Transverse colon (tissue), 4 donors: ENCODE measurements around the gene HDDC2. TPM values are rescaled to one million over a fixed set of nuclear protein-coding genes. Genes with fewer than 3 reads are reported as not detected.

Source experiments
- DNase-seq: peaks from one replicate; pipeline ENCODE4 v3.0.0-alpha.2; 2019
- H3K27ac ChIP-seq, 4 donors: fragments of 200-600 bp; sonication (generic); 2 replicates each; pipeline ENCODE4 v1.5.1; 2016 to 2018; ENCODE audit warnings: inconsistent platforms in 4 of 4
- H3K27me3 ChIP-seq: fragments of 200-600 bp; sonication (generic); 2 replicates; pipeline ENCODE4 v1.5.1; 2017; ENCODE audit warnings: inconsistent platforms
- H3K36me3 ChIP-seq, 4 donors: fragments of 200-600 bp; sonication (generic); 2 replicates each; pipeline ENCODE4 v1.5.1; 2017 to 2019; ENCODE audit warnings: inconsistent platforms in 4 of 4
- H3K4me1 ChIP-seq, 4 donors: fragments of 200-600 bp; sonication (generic); 2 replicates each; pipeline ENCODE4 v1.5.1; 2017 to 2020; ENCODE audit warnings: inconsistent platforms in 4 of 4
- H3K4me3 ChIP-seq, 4 donors: fragments of 200-600 bp; sonication (generic); 1 replicate in 1 of 4; 2 replicates in 3 of 4; pipeline versions ENCODE4 v1.5.1 to v1.6.1; 2017 to 2019; ENCODE audit warnings: inconsistent platforms in 4 of 4
- H3K9me3 ChIP-seq, 2 donors: fragments of 200-600 bp; sonication (generic); 2 replicates each; pipeline ENCODE4 v1.5.1; 2017 to 2019; ENCODE audit warnings: inconsistent platforms in 2 of 2
- EP300 ChIP-seq: sonication (generic); formaldehyde crosslinking; IDR thresholded peaks from one replicate; pipeline ENCODE4 v1.6.1; 2017; ENCODE audit warnings: antibody characterized with exemption, low read depth
- POLR2A ChIP-seq: fragments of 450-650 bp; IDR thresholded peaks from one replicate; pipeline ENCODE4 v1.6.1; 2016; ENCODE audit warnings: antibody characterized with exemption, mild to moderate bottlenecking, moderate library complexity
- POLR2AphosphoS5 ChIP-seq, 3 donors: sonication (generic); formaldehyde crosslinking; IDR thresholded peaks; one replicate each; pipeline ENCODE4 v1.6.1; 2016; ENCODE audit warnings: antibody characterized with exemption in 3 of 3
- WGBS, 2 donors: methylation state at CpG; one replicate each; pipeline ENCODE4 v1.1.5; 2018; ENCODE audit warnings: low coverage in 1 of 2; 5-methylcytosine and 5-hydroxymethylcytosine counted together
- in situ Hi-C, 4 donors: fragments of 200-750 bp; cut with MboI; loops; one replicate each; pipeline versions ENCODE4 v1.15.0 to v1.15.1; 2017; ENCODE audit warnings: low sequenced_read_pairs in 3 of 4, low pct_ligation_motif_present in 1 of 4, low pct_unique_long_range_greater_than_20kb in 1 of 4
- intact Hi-C: fragments of 100-400 bp; cut with DNase I; formaldehyde crosslinking; loops from one replicate; pipeline ENCODE4 v1.15.1; 2023; ENCODE audit warnings: low total_unique reads
- total RNA-seq, 4 donors: library from RNA; depleted of rRNA; stranded (reverse); fragments of >200 nt; gene quantifications; one replicate each; pipeline ENCODE4 v1.1.0, GENCODE V29; 2016
- TF ChIP-seq, protein P1 (sequence below), 5 experiments: fragments of 200-600 bp in 3 of 5; fragments of 450-650 bp in 2 of 5; sonication (generic) in 3 of 5; IDR thresholded peaks; 1 replicate in 2 of 5; 2 replicates in 3 of 5; pipeline ENCODE4 v1.5.1; 2016 to 2017; ENCODE audit warnings: antibody characterized with exemption in 5 of 5, inconsistent platforms in 3 of 5, mild to moderate bottlenecking in 2 of 5, moderate library complexity in 1 of 5

Gene HDDC2
- total RNA-seq, 4 donors from 2014 or later = 7.2 to 42.4 (median 25.7) TPM

DNA sequence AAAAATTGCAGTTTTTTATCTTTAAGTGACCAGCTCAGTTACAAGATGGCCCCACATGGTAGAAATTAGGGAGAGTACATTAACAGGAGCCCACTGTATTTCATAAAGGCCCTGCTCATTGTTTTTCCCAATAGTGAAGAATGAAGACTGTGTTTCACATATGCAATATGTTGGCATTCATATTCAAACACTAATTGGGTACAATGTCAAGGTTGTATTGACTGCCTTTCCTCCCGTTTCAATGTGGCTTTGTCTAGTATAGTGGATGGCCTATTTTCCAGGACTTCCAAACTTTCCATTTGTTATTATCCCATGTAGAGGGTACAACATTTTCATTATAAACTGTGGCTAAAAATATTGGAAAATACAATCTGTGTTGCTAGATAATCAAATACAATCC lies 51.3 kb downstream of the HDDC2 start:
- no peaks in the 10 kb centered on the region for H3K27me3 ChIP-seq
- WGBS, 2 donors = 63 to 86% methylated on average over 1 of the region's 1 CpG
- TF ChIP-seq, protein P1, sequence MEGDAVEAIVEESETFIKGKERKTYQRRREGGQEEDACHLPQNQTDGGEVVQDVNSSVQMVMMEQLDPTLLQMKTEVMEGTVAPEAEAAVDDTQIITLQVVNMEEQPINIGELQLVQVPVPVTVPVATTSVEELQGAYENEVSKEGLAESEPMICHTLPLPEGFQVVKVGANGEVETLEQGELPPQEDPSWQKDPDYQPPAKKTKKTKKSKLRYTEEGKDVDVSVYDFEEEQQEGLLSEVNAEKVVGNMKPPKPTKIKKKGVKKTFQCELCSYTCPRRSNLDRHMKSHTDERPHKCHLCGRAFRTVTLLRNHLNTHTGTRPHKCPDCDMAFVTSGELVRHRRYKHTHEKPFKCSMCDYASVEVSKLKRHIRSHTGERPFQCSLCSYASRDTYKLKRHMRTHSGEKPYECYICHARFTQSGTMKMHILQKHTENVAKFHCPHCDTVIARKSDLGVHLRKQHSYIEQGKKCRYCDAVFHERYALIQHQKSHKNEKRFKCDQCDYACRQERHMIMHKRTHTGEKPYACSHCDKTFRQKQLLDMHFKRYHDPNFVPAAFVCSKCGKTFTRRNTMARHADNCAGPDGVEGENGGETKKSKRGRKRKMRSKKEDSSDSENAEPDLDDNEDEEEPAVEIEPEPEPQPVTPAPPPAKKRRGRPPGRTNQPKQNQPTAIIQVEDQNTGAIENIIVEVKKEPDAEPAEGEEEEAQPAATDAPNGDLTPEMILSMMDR (IDR thresholded peaks at IDR 0.05) = no peak
- TF ChIP-seq EP300 (no peak), POLR2A (no peak), POLR2AphosphoS5 (IDR thresholded peaks at IDR 0.05) (no peak)
- no peak overlapping the region for H3K4me3 ChIP-seq
- intact Hi-C loops (no loop called here), in situ Hi-C loops (no loop called here)
- no peak overlapping the region for H3K27ac ChIP-seq
- peaks cover 0 to 17% (median 4%) of the 10 kb centered on the region in 4 donors for H3K4me1 ChIP-seq
- H3K9me3 ChIP-seq = no peaks in the 10 kb centered on the region
- DNase-seq = no peak
- no peaks in the 10 kb centered on the region for H3K36me3 ChIP-seq

DNA sequence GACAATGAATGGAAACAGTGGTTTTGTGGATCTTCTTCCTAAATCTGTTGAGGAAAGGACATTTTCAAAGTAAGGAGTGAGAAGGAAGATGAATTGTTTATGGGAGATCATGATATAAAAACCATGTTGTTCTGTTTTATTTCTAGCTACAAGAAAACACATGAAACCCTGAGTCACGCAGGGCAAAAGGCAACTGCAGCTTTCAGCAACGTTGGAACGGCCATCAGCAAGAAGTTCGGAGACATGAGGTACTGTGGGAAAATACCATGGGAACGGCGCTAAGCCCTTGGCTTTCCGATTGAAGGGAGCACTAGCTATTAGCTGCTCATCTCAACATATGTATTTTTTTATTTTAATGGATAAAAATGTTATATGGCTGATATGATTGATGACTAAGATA lies 53.6 kb downstream of the HDDC2 start:
- Histone ChIP-seq H3K4me3 (no peak overlapping the region), H3K27ac (no peak overlapping the region), H3K9me3 (no peaks in the 10 kb centered on the region), H3K36me3 (no peaks in the 10 kb centered on the region), H3K27me3 (no peaks in the 10 kb centered on the region), H3K4me1 (peaks cover 0 to 19% (median 4%) of the 10 kb centered on the region in 4 donors)
- TF ChIP-seq, protein P1 (IDR thresholded peaks at IDR 0.05) = no peak
- no peak for TF ChIP-seq POLR2A
- no peak for TF ChIP-seq EP300
- no peak for TF ChIP-seq POLR2AphosphoS5 (IDR thresholded peaks at IDR 0.05)
- WGBS, 2 donors = 83 to 85% methylated on average over 5 to 7 of the region's 7 CpGs
- DNase-seq = no peak
- in situ Hi-C loops (no loop called here), intact Hi-C loops (no loop called here)

DNA sequence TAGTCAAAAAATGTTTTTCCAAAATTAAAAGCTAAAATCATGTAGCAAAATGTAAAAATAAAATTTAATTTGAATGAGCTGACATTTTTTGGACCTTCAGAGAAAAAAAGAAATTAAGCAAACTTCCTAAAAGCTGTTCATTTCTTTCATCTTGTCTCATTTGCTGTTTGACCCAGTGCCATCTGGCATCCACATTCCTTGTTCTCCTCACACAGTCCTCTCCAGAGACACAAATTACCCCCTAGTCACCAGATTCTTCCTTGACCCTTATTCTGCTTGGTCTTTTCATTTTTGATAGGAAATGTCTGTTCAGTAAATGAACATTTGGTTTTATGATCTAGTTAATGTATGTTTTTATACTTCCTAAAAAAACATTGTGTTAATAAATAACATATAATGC lies 55.2 kb downstream of the HDDC2 start:
- no peak overlapping the region for H3K27ac ChIP-seq
- TF ChIP-seq, protein P1 (IDR thresholded peaks at IDR 0.05) = no peak
- TF ChIP-seq POLR2A = no peak
- TF ChIP-seq EP300 = no peak
- TF ChIP-seq POLR2AphosphoS5 (IDR thresholded peaks at IDR 0.05) = no peak

DNA sequence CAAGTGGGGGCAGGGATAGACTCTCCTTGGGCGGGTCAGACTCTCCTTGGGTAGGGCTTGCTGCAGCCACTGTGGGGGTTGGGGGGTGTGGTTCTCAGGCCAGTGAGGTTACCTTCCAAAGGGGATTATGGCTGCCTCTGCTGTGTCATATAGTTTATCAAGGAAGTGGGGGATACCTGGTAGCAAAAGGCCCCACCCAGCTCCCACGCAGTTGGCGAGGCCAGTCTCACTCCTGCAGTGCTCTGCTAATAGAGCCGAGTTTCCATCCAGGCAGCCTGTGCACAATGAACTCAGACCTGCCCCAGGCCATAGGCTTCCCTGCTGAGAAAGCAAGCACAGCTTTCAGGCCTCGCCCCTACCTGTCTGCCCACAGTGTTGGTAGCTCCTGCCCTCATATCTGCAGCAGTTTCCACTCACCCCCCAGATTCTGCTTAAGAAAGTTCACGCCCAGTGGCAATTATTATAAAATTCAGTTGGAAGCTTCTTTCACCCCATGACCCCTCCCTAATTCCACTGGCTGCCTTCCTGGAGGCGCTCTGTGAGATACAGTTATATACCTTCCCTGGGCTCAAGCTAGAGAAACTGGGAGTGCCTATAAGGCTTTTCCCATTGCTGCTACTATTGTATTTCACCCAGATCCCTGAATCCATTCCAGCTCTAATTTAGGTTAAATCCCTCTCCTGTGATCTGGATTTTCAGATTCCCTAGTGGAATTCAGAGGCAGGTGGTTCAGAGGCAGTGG lies 56.1 kb downstream of the HDDC2 start:
- H3K9me3 ChIP-seq = peaks cover 3 to 5% of the 10 kb centered on the region in 2 donors
- H3K36me3 ChIP-seq = no peaks in the 10 kb centered on the region
- TF ChIP-seq POLR2A = no peak
- no peak for TF ChIP-seq POLR2AphosphoS5 (IDR thresholded peaks at IDR 0.05)
- TF ChIP-seq, protein P1 (IDR thresholded peaks at IDR 0.05) = no peak
- TF ChIP-seq EP300 = no peak
- H3K27ac ChIP-seq = peak overlapping the region in 2 of 4 donors; percentile 22 to 27
- WGBS, 2 donors = 71 to 90% methylated on average over 2 to 7 of the region's 7 CpGs
- no peak overlapping the region for H3K4me3 ChIP-seq
- H3K27me3 ChIP-seq = no peaks in the 10 kb centered on the region
- in situ Hi-C loops (no loop called here), intact Hi-C loops (no loop called here)
- H3K4me1 ChIP-seq = peaks cover 0 to 16% (median 4%) of the 10 kb centered on the region in 4 donors
- DNase-seq = peak; percentile 45

More for the DNA sequence above, 55.2 kb downstream of the HDDC2 start:
- in situ Hi-C loops = no loop called here
- no peaks in the 10 kb centered on the region for H3K27me3 ChIP-seq
- no peaks in the 10 kb centered on the region for H3K9me3 ChIP-seq
- H3K4me3 ChIP-seq = no peak overlapping the region
- no peak for DNase-seq
- intact Hi-C loops = no loop called here
- H3K36me3 ChIP-seq = no peaks in the 10 kb centered on the region
- peaks cover 0 to 16% (median 4%) of the 10 kb centered on the region in 4 donors for H3K4me1 ChIP-seq
